Left ventricle myocardium inferior (tissue), 1 donor: Measurements from ENCODE around the gene TBC1D5. TPM values are rescaled to one million over a fixed set of nuclear protein-coding genes. Genes with fewer than 3 reads are reported as not detected.

Experiments used
- DNase-seq: peaks from one replicate; pipeline ENCODE4 v3.0.0-alpha.2; 2020
- H3K27ac ChIP-seq: fragments of 200-600 bp; replicated peaks from 2 replicates; pipeline ENCODE4 v1.8.0; 2021
- H3K27me3 ChIP-seq: fragments of 200-600 bp; 2 replicates; pipeline ENCODE4 v1.8.0; 2021; ENCODE audit warnings: low read depth
- H3K36me3 ChIP-seq: fragments of 200-600 bp; 2 replicates; pipeline ENCODE4 v1.8.0; 2021
- H3K4me1 ChIP-seq: fragments of 200-600 bp; 2 replicates; pipeline ENCODE4 v1.8.0; 2021
- H3K4me3 ChIP-seq: fragments of 200-600 bp; 2 replicates; pipeline ENCODE4 v1.8.0; 2021; ENCODE audit warnings: mild to moderate bottlenecking, moderate library complexity
- H3K9me3 ChIP-seq: fragments of 200-600 bp; replicated peaks from 2 replicates; pipeline ENCODE4 v1.8.0; 2021
- intact Hi-C: fragments of 100-400 bp; cut with micrococcal nuclease; formaldehyde crosslinking; loops from one replicate; pipeline ENCODE4 v1.11.0; 2022
- total RNA-seq: library from RNA; stranded (reverse); fragmentation: NEBNext Ultra II Directional; extraction: Animal tissue kit (Norgen Biotek cat#: 25700); gene quantifications from one replicate; pipeline ENCODE4 v1.2.1, GENCODE V29; 2021
- TF ChIP-seq, protein P1 (sequence below): fragments of 200-600 bp; IDR thresholded peaks from 2 replicates; pipeline ENCODE4 v1.8.0; 2021; ENCODE audit warnings: antibody characterized with exemption, mild to moderate bottlenecking, borderline replicate concordance
- donor health status: DM: no; HTN: yes; CAD: no; lungs with severe emphysema.

The TBC1D5 gene
- total RNA-seq, 1 donor from 2014 or later, result 26.9 TPM

DNA sequence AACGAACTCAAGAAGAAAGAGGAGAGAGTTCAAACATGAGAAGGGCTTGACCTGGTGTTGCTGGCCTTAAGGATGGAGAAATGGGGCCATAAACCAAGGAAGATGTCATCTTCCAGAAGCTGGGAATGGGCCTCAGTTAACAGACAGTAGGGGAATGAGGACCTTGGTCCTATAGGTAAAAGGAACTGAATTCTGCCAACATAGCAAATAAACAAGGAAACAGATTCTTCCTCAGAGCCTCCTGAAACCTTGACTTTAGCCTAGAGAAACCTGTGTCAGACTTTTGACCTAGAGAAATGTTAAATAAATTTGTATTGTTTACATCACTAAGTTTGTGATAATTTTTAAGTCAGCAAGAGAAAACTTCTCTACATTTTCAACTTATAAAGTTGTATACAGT, 520.9 kb downstream of the TBC1D5 start:
- no peaks in the 10 kb centered on the region for H3K4me1 ChIP-seq
- DNase-seq, result no peak
- no peaks in the 10 kb centered on the region for H3K36me3 ChIP-seq
- H3K27me3 ChIP-seq, result no peaks in the 10 kb centered on the region
- no peak overlapping the region for H3K4me3 ChIP-seq
- TF ChIP-seq, protein P1, sequence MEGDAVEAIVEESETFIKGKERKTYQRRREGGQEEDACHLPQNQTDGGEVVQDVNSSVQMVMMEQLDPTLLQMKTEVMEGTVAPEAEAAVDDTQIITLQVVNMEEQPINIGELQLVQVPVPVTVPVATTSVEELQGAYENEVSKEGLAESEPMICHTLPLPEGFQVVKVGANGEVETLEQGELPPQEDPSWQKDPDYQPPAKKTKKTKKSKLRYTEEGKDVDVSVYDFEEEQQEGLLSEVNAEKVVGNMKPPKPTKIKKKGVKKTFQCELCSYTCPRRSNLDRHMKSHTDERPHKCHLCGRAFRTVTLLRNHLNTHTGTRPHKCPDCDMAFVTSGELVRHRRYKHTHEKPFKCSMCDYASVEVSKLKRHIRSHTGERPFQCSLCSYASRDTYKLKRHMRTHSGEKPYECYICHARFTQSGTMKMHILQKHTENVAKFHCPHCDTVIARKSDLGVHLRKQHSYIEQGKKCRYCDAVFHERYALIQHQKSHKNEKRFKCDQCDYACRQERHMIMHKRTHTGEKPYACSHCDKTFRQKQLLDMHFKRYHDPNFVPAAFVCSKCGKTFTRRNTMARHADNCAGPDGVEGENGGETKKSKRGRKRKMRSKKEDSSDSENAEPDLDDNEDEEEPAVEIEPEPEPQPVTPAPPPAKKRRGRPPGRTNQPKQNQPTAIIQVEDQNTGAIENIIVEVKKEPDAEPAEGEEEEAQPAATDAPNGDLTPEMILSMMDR, result no peak
- H3K27ac ChIP-seq, result no peak overlapping the region
- H3K9me3 ChIP-seq, result no peaks in the 10 kb centered on the region
- intact Hi-C loops, result no loop called here

- H3K36me3 ChIP-seq, result no peaks in the 10 kb centered on the region
- H3K9me3 ChIP-seq, result no peaks in the 10 kb centered on the region
- intact Hi-C loops, result no loop called here
- H3K4me1 ChIP-seq, result no peaks in the 10 kb centered on the region
- TF ChIP-seq, protein P1, result no peak
- H3K27ac ChIP-seq, result no peak overlapping the region
- no peak overlapping the region for H3K4me3 ChIP-seq
- no peaks in the 10 kb centered on the region for H3K27me3 ChIP-seq
- DNase-seq, result no peak
Measured at GRCh38 chr3:17219593-17219992, 522.8 kb downstream of the TBC1D5 start.

- DNase-seq, result no peak
- H3K9me3 ChIP-seq, result no peaks in the 10 kb centered on the region
- intact Hi-C loops, result no loop called here
- TF ChIP-seq, protein P1, result no peak
- H3K4me1 ChIP-seq, result no peaks in the 10 kb centered on the region
- no peaks in the 10 kb centered on the region for H3K27me3 ChIP-seq
- H3K4me3 ChIP-seq, result no peak overlapping the region
- peaks cover under 1% of the 10 kb centered on the region for H3K36me3 ChIP-seq
- no peak overlapping the region for H3K27ac ChIP-seq
Measured at GRCh38 chr3:17218587-17218986, 523.8 kb downstream of the TBC1D5 start.

DNA sequence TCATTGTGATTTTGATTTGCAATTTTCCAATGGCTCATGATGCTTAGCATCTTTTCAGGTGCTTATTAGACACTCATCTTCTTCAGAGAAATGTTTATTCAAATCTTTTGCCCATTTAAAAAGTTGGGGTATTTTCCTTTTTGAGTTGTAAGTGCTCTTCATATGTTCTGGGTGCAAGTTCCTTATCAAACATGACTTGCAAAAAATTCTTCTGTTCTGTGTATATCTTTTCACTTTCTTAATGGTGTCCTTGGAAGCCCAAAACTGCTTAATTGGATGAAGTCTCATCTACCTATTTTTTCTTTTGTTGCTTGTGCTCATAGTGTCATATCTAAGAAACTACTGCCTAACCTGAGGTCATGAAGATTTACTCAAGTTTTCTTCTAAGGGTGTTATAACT, 524.8 kb downstream of the TBC1D5 start:
- no peak overlapping the region for H3K27ac ChIP-seq
- DNase-seq, result no peak
- TF ChIP-seq, protein P1, result no peak
- H3K27me3 ChIP-seq, result no peaks in the 10 kb centered on the region
- H3K4me1 ChIP-seq, result no peaks in the 10 kb centered on the region
- no peaks in the 10 kb centered on the region for H3K9me3 ChIP-seq
- peaks cover 9% of the 10 kb centered on the region for H3K36me3 ChIP-seq
- no peak overlapping the region for H3K4me3 ChIP-seq
- intact Hi-C loops, result no loop called here

- TF ChIP-seq, protein P1, result no peak
- Histone ChIP-seq H3K9me3 (no peaks in the 10 kb centered on the region), H3K27me3 (no peaks in the 10 kb centered on the region), H3K4me1 (no peaks in the 10 kb centered on the region), H3K36me3 (peaks cover 13% of the 10 kb centered on the region), H3K4me3 (no peak overlapping the region), H3K27ac (no peak overlapping the region)
- intact Hi-C loops, result no loop called here
- DNase-seq, result no peak
Measured at GRCh38 chr3:17213102-17213501, 529.3 kb downstream of the TBC1D5 start.

GRCh38 chr3:17207979-17208378, 534.5 kb downstream of the TBC1D5 start:
- H3K9me3 ChIP-seq, result peaks cover 7% of the 10 kb centered on the region
- H3K4me1 ChIP-seq, result peaks cover 14% of the 10 kb centered on the region
- intact Hi-C loops, result no loop called here
- no peaks in the 10 kb centered on the region for H3K27me3 ChIP-seq
- DNase-seq, result no peak
- no peak overlapping the region for H3K27ac ChIP-seq
- peaks cover 7% of the 10 kb centered on the region for H3K36me3 ChIP-seq
- H3K4me3 ChIP-seq, result no peak overlapping the region
- TF ChIP-seq, protein P1, result no peak
